Putamen (tissue), 1 donor: Measurements from ENCODE around the gene NKX2-4.
"Not testable (repeated sequence)": the region's sequence is repeated elsewhere in the genome, so short reads cannot be mapped to it uniquely, and the experiment has no call there.

Experiments
- DNase-seq: peaks from one replicate; pipeline ENCODE4 v3.0.0-alpha.2; 2016; ENCODE audit warnings: low spot score

Gene NKX2-4

GRCh38 chr20:21393816-21394519, 3.4 kb downstream of the NKX2-4 start:
- DNase-seq, result no peak

GRCh38 chr20:21393166-21393565, 4.2 kb downstream of the NKX2-4 start:
- no peak for DNase-seq

GRCh38 chr20:21391972-21392352, 5.4 kb downstream of the NKX2-4 start:
- no peak for DNase-seq

- no peak for DNase-seq
Observed at GRCh38 chr20:21391185-21391971, 5.9 kb downstream of the NKX2-4 start.

GRCh38 chr20:21390768-21391167, 6.6 kb downstream of the NKX2-4 start:
- no peak for DNase-seq

GRCh38 chr20:21389368-21389767, 8.0 kb downstream of the NKX2-4 start:
- DNase-seq, result no peak

GRCh38 chr20:21388566-21388965, 8.8 kb downstream of the NKX2-4 start:
- DNase-seq, result no peak

GRCh38 chr20:21387528-21387927, 9.8 kb downstream of the NKX2-4 start:
- DNase-seq, result no peak

GRCh38 chr20:21386111-21386510, 11.2 kb downstream of the NKX2-4 start:
- DNase-seq, result no peak

GRCh38 chr20:21384308-21384892, 12.9 kb downstream of the NKX2-4 start:
- no peak for DNase-seq

GRCh38 chr20:21381619-21382018, 15.7 kb downstream of the NKX2-4 start:
- DNase-seq, result no peak

GRCh38 chr20:21380711-21381110, 16.6 kb downstream of the NKX2-4 start:
- no peak for DNase-seq

GRCh38 chr20:21378259-21378658, 19.1 kb downstream of the NKX2-4 start:
- no peak for DNase-seq

GRCh38 chr20:21377701-21378100, 19.6 kb downstream of the NKX2-4 start:
- no peak for DNase-seq

- no peak for DNase-seq
Observed at GRCh38 chr20:21376626-21377025, 20.7 kb downstream of the NKX2-4 start.

- no peak for DNase-seq
Observed at GRCh38 chr20:21373436-21373835, 23.9 kb downstream of the NKX2-4 start.

GRCh38 chr20:21372016-21372415, 25.3 kb downstream of the NKX2-4 start:
- no peak for DNase-seq

GRCh38 chr20:21371193-21371592, 26.1 kb downstream of the NKX2-4 start:
- DNase-seq, result no peak

GRCh38 chr20:21368791-21369190, 28.5 kb downstream of the NKX2-4 start:
- DNase-seq, result no peak

GRCh38 chr20:21366273-21366672, 31.1 kb downstream of the NKX2-4 start:
- DNase-seq, result not testable (repeated sequence)

GRCh38 chr20:21365771-21366170, 31.6 kb downstream of the NKX2-4 start:
- no peak for DNase-seq

- DNase-seq, result no peak
Observed at GRCh38 chr20:21364413-21364812, 32.9 kb downstream of the NKX2-4 start.

- DNase-seq, result no peak
Observed at GRCh38 chr20:21361266-21361665, 36.1 kb downstream of the NKX2-4 start.
